Measurements from ENCODE around the gene SH3PXD2A.

SH3PXD2A gene

GRCh38 chr10:103800789-103801540, 54.4 kb downstream of the SH3PXD2A start:
- no peaks in the 10 kb centered on the region for H3K27me3 ChIP-seq (ENCODE audit: control insufficient read depth, insufficient read depth, low read length)
- no peak overlapping the region for H3K9ac ChIP-seq (ENCODE audit: low read length)
- H3K9me3 ChIP-seq (ENCODE audit: control insufficient read depth, insufficient read depth, low read depth, low read length) = no peaks in the 10 kb centered on the region
- no peak overlapping the region for H3K4me3 ChIP-seq (ENCODE audit: low read depth, low read length)
- no peak overlapping the region for H3K27ac ChIP-seq (ENCODE audit: low read depth, low read length)
- H3K36me3 ChIP-seq (ENCODE audit: control insufficient read depth, insufficient read depth, low read length) = peaks cover 4% of the 10 kb centered on the region; the same call in 1 of the 2 replicates
- peaks cover 43% of the 10 kb centered on the region for H3K4me1 ChIP-seq (ENCODE audit: control insufficient read depth, insufficient read depth, low read length)

- Histone ChIP-seq H3K36me3 (ENCODE audit: control insufficient read depth, insufficient read depth, low read length) (peaks cover 4% of the 10 kb centered on the region; the same call in 1 of the 2 replicates), H3K9me3 (ENCODE audit: control insufficient read depth, insufficient read depth, low read depth, low read length) (no peaks in the 10 kb centered on the region), H3K9ac (ENCODE audit: low read length) (no peak overlapping the region), H3K4me3 (ENCODE audit: low read depth, low read length) (no peak overlapping the region), H3K4me1 (ENCODE audit: control insufficient read depth, insufficient read depth, low read length) (peaks cover 40% of the 10 kb centered on the region), H3K27ac (ENCODE audit: low read depth, low read length) (no peak overlapping the region), H3K27me3 (ENCODE audit: control insufficient read depth, insufficient read depth, low read length) (no peaks in the 10 kb centered on the region)
Measured at GRCh38 chr10:103800089-103800488, 55.3 kb downstream of the SH3PXD2A start.

- Histone ChIP-seq H3K27me3 (ENCODE audit: control insufficient read depth, insufficient read depth, low read length) (no peaks in the 10 kb centered on the region), H3K27ac (ENCODE audit: low read depth, low read length) (no peak overlapping the region), H3K9ac (ENCODE audit: low read length) (no peak overlapping the region), H3K4me3 (ENCODE audit: low read depth, low read length) (no peak overlapping the region), H3K9me3 (ENCODE audit: control insufficient read depth, insufficient read depth, low read depth, low read length) (no peaks in the 10 kb centered on the region), H3K4me1 (ENCODE audit: control insufficient read depth, insufficient read depth, low read length) (peaks cover 32% of the 10 kb centered on the region), H3K36me3 (ENCODE audit: control insufficient read depth, insufficient read depth, low read length) (peaks cover 4% of the 10 kb centered on the region; the same call in 1 of the 2 replicates)
Measured at GRCh38 chr10:103799341-103799740, 56.0 kb downstream of the SH3PXD2A start.

GRCh38 chr10:103798511-103798910, 56.9 kb downstream of the SH3PXD2A start:
- H3K9me3 ChIP-seq (ENCODE audit: control insufficient read depth, insufficient read depth, low read depth, low read length) = no peaks in the 10 kb centered on the region
- no peak overlapping the region for H3K4me3 ChIP-seq (ENCODE audit: low read depth, low read length)
- H3K4me1 ChIP-seq (ENCODE audit: control insufficient read depth, insufficient read depth, low read length) = peaks cover 24% of the 10 kb centered on the region
- peaks cover 4% of the 10 kb centered on the region; the same call in 1 of the 2 replicates for H3K36me3 ChIP-seq (ENCODE audit: control insufficient read depth, insufficient read depth, low read length)
- H3K9ac ChIP-seq (ENCODE audit: low read length) = no peak overlapping the region
- H3K27me3 ChIP-seq (ENCODE audit: control insufficient read depth, insufficient read depth, low read length) = no peaks in the 10 kb centered on the region
- H3K27ac ChIP-seq (ENCODE audit: low read depth, low read length) = no peak overlapping the region

GRCh38 chr10:103797857-103798256, 57.5 kb downstream of the SH3PXD2A start:
- no peak overlapping the region for H3K4me3 ChIP-seq (ENCODE audit: low read depth, low read length)
- peaks cover 4% of the 10 kb centered on the region; the same call in 1 of the 2 replicates for H3K36me3 ChIP-seq (ENCODE audit: control insufficient read depth, insufficient read depth, low read length)
- peaks cover 19% of the 10 kb centered on the region for H3K4me1 ChIP-seq (ENCODE audit: control insufficient read depth, insufficient read depth, low read length)
- no peaks in the 10 kb centered on the region for H3K9me3 ChIP-seq (ENCODE audit: control insufficient read depth, insufficient read depth, low read depth, low read length)
- H3K27me3 ChIP-seq (ENCODE audit: control insufficient read depth, insufficient read depth, low read length) = no peaks in the 10 kb centered on the region
- no peak overlapping the region for H3K9ac ChIP-seq (ENCODE audit: low read length)
- no peak overlapping the region for H3K27ac ChIP-seq (ENCODE audit: low read depth, low read length)

- no peaks in the 10 kb centered on the region for H3K27me3 ChIP-seq (ENCODE audit: control insufficient read depth, insufficient read depth, low read length)
- no peaks in the 10 kb centered on the region for H3K9me3 ChIP-seq (ENCODE audit: control insufficient read depth, insufficient read depth, low read depth, low read length)
- H3K4me1 ChIP-seq (ENCODE audit: control insufficient read depth, insufficient read depth, low read length) = peaks cover 6% of the 10 kb centered on the region; the same call in 1 of the 2 replicates
- H3K27ac ChIP-seq (ENCODE audit: low read depth, low read length) = no peak overlapping the region
- H3K36me3 ChIP-seq (ENCODE audit: control insufficient read depth, insufficient read depth, low read length) = peaks cover 4% of the 10 kb centered on the region; the same call in 1 of the 2 replicates
- H3K9ac ChIP-seq (ENCODE audit: low read length) = no peak overlapping the region
- no peak overlapping the region for H3K4me3 ChIP-seq (ENCODE audit: low read depth, low read length)
Measured at GRCh38 chr10:103795634-103796270, 59.6 kb downstream of the SH3PXD2A start.

- Histone ChIP-seq H3K36me3 (ENCODE audit: control insufficient read depth, insufficient read depth, low read length) (peaks cover 3% of the 10 kb centered on the region; the same call in 1 of the 2 replicates), H3K9ac (ENCODE audit: low read length) (no peak overlapping the region), H3K27ac (ENCODE audit: low read depth, low read length) (no peak overlapping the region), H3K27me3 (ENCODE audit: control insufficient read depth, insufficient read depth, low read length) (no peaks in the 10 kb centered on the region), H3K9me3 (ENCODE audit: control insufficient read depth, insufficient read depth, low read depth, low read length) (no peaks in the 10 kb centered on the region), H3K4me3 (ENCODE audit: low read depth, low read length) (no peak overlapping the region), H3K4me1 (ENCODE audit: control insufficient read depth, insufficient read depth, low read length) (no peaks in the 10 kb centered on the region; the same call in 1 of the 2 replicates)
Measured at GRCh38 chr10:103794996-103795395, 60.4 kb downstream of the SH3PXD2A start.

- no peaks in the 10 kb centered on the region for H3K27me3 ChIP-seq (ENCODE audit: control insufficient read depth, insufficient read depth, low read length)
- H3K4me1 ChIP-seq (ENCODE audit: control insufficient read depth, insufficient read depth, low read length) = no peaks in the 10 kb centered on the region; the same call in 1 of the 2 replicates
- no peak overlapping the region for H3K4me3 ChIP-seq (ENCODE audit: low read depth, low read length)
- no peak overlapping the region for H3K9ac ChIP-seq (ENCODE audit: low read length)
- no peaks in the 10 kb centered on the region for H3K36me3 ChIP-seq (ENCODE audit: control insufficient read depth, insufficient read depth, low read length)
- no peaks in the 10 kb centered on the region for H3K9me3 ChIP-seq (ENCODE audit: control insufficient read depth, insufficient read depth, low read depth, low read length)
- no peak overlapping the region for H3K27ac ChIP-seq (ENCODE audit: low read depth, low read length)
Measured at GRCh38 chr10:103793920-103794883, 61.2 kb downstream of the SH3PXD2A start.

GRCh38 chr10:103793429-103793828, 61.9 kb downstream of the SH3PXD2A start:
- Histone ChIP-seq H3K36me3 (ENCODE audit: control insufficient read depth, insufficient read depth, low read length) (no peaks in the 10 kb centered on the region), H3K27ac (ENCODE audit: low read depth, low read length) (no peak overlapping the region), H3K4me1 (ENCODE audit: control insufficient read depth, insufficient read depth, low read length) (no peaks in the 10 kb centered on the region; the same call in 1 of the 2 replicates), H3K27me3 (ENCODE audit: control insufficient read depth, insufficient read depth, low read length) (no peaks in the 10 kb centered on the region), H3K9ac (ENCODE audit: low read length) (no peak overlapping the region), H3K4me3 (ENCODE audit: low read depth, low read length) (no peak overlapping the region), H3K9me3 (ENCODE audit: control insufficient read depth, insufficient read depth, low read depth, low read length) (no peaks in the 10 kb centered on the region)

GRCh38 chr10:103792547-103792946, 62.8 kb downstream of the SH3PXD2A start:
- Histone ChIP-seq H3K4me3 (ENCODE audit: low read depth, low read length) (no peak overlapping the region), H3K27me3 (ENCODE audit: control insufficient read depth, insufficient read depth, low read length) (no peaks in the 10 kb centered on the region), H3K9ac (ENCODE audit: low read length) (no peak overlapping the region), H3K27ac (ENCODE audit: low read depth, low read length) (no peak overlapping the region), H3K9me3 (ENCODE audit: control insufficient read depth, insufficient read depth, low read depth, low read length) (no peaks in the 10 kb centered on the region), H3K4me1 (ENCODE audit: control insufficient read depth, insufficient read depth, low read length) (no peaks in the 10 kb centered on the region; the same call in 1 of the 2 replicates), H3K36me3 (ENCODE audit: control insufficient read depth, insufficient read depth, low read length) (no peaks in the 10 kb centered on the region)
